HEK293 (cell line): ENCODE results near the gene GYG1.
"Not testable (repeated sequence)": the region's sequence is repeated elsewhere in the genome, so short reads cannot be mapped to it uniquely, and the experiment has no call there.

Source experiments
- CTCF ChIA-PET: fragments of 350-600 bp; formaldehyde crosslinking; extraction: SDS; loops from one replicate; lab custom pipeline; 2021; ENCODE audit warnings: antibody characterized with exemption; lab: Yijun Ruan, JAX
- POLR2A ChIA-PET: fragments of 300-600 bp; formaldehyde crosslinking; extraction: SDS; loops from one replicate; lab custom pipeline; 2020; ENCODE audit warnings: antibody characterized with exemption, inconsistent platforms; lab: Yijun Ruan, JAX
- H3K27ac ChIP-seq: fragments of 200-500 bp; sonication (Bioruptor generic); 2 replicates; pipeline ENCODE4 v1.5.1; 2014; ENCODE audit warnings: low read depth, low read length, control low read depth, inconsistent platforms; ENCODE audit errors: extremely low read depth
- H3K36me3 ChIP-seq, 2 experiments: fragments of 200-500 bp in 1 of 2; sonication (Bioruptor generic) in 1 of 2; 1 replicate in 1 of 2; 2 replicates in 1 of 2; pipeline ENCODE4 v1.5.1; 2014 to 2017; ENCODE audit warnings: inconsistent platforms in 2 of 2, low read length in 2 of 2; ENCODE audit not compliant: control insufficient read depth in 2 of 2, insufficient read depth in 1 of 2
- H3K4me1 ChIP-seq: fragments of 200-500 bp; sonication (Bioruptor generic); 2 replicates; pipeline ENCODE4 v1.5.1; 2014; ENCODE audit warnings: mild to moderate bottlenecking, low read length, inconsistent platforms; ENCODE audit not compliant: control insufficient read depth, insufficient read depth
- H3K4me3 ChIP-seq: 2 replicates; pipeline ENCODE4 v1.5.1; 2011; ENCODE audit warnings: low read depth, mild to moderate bottlenecking, control low read depth, low read length, moderate library complexity
- H3K9me3 ChIP-seq: fragments of 200-500 bp; sonication (Bioruptor generic); 2 replicates; pipeline ENCODE4 v1.5.1; 2014; ENCODE audit warnings: low read depth, low read length, inconsistent platforms; ENCODE audit not compliant: control insufficient read depth, insufficient read depth
- BCL11B ChIP-seq: fragments of 450-650 bp; formaldehyde crosslinking; IDR thresholded peaks from 2 replicates; pipeline ENCODE4 v1.5.1; 2016; ENCODE audit warnings: low read depth, missing biosample characterization, missing genetic modification characterization
- FEZF1 ChIP-seq: fragments of 450-650 bp; formaldehyde crosslinking; IDR thresholded peaks from 2 replicates; pipeline ENCODE4 v1.5.1; 2016; ENCODE audit warnings: missing biosample characterization, missing genetic modification characterization
- GLI2 ChIP-seq: fragments of 450-650 bp; formaldehyde crosslinking; IDR thresholded peaks from 2 replicates; pipeline ENCODE4; 2017; ENCODE audit warnings: missing biosample characterization, missing genetic modification characterization, low read depth, borderline replicate concordance
- KLF10 ChIP-seq: fragments of 450-650 bp; IDR thresholded peaks from 2 replicates; pipeline ENCODE4 v1.5.1; 2018; ENCODE audit warnings: missing biosample characterization, mild to moderate bottlenecking, missing genetic modification characterization
- KLF16 ChIP-seq: fragments of 450-650 bp; formaldehyde crosslinking; IDR thresholded peaks from 2 replicates; pipeline ENCODE4 v1.5.1; 2017; ENCODE audit warnings: missing biosample characterization, missing genetic modification characterization
- KLF7 ChIP-seq: fragments of 450-650 bp; formaldehyde crosslinking; IDR thresholded peaks from 2 replicates; pipeline ENCODE4 v1.5.1; 2016; ENCODE audit warnings: missing biosample characterization, missing genetic modification characterization, borderline replicate concordance
- SP7 ChIP-seq: fragments of 450-650 bp; formaldehyde crosslinking; IDR thresholded peaks from 2 replicates; pipeline ENCODE4 v1.5.1; 2016; ENCODE audit warnings: missing biosample characterization, missing genetic modification characterization
- ZBTB21 ChIP-seq: fragments of 450-650 bp; formaldehyde crosslinking; IDR thresholded peaks from 2 replicates; pipeline ENCODE4 v1.5.1; 2017; ENCODE audit warnings: missing biosample characterization, missing genetic modification characterization
- ZIC2 ChIP-seq: fragments of 450-650 bp; formaldehyde crosslinking; IDR thresholded peaks from 2 replicates; pipeline ENCODE4 v1.5.1; 2016; ENCODE audit warnings: missing biosample characterization, missing genetic modification characterization
- ZNF184 ChIP-seq: fragments of 450-650 bp; IDR thresholded peaks from 2 replicates; pipeline ENCODE4 v1.5.1; 2018; ENCODE audit warnings: missing biosample characterization, mild to moderate bottlenecking, missing genetic modification characterization
- ZNF23 ChIP-seq: fragments of 450-650 bp; formaldehyde crosslinking; IDR thresholded peaks from 2 replicates; pipeline ENCODE4 v1.5.1; 2016; ENCODE audit warnings: missing biosample characterization, missing genetic modification characterization, borderline replicate concordance
- ZNF416 ChIP-seq: fragments of 450-650 bp; formaldehyde crosslinking; IDR thresholded peaks from 2 replicates; pipeline ENCODE4 v1.5.1; 2016; ENCODE audit warnings: missing biosample characterization, missing genetic modification characterization
- ZNF473 ChIP-seq: fragments of 450-650 bp; formaldehyde crosslinking; IDR thresholded peaks from 2 replicates; pipeline ENCODE4 v1.5.1; 2017; ENCODE audit warnings: missing biosample characterization, missing genetic modification characterization
- ZNF521 ChIP-seq: fragments of 450-650 bp; formaldehyde crosslinking; IDR thresholded peaks from 2 replicates; pipeline ENCODE4 v1.5.1; 2017; ENCODE audit warnings: missing biosample characterization, mild to moderate bottlenecking, missing genetic modification characterization
- ZNF555 ChIP-seq: fragments of 450-650 bp; formaldehyde crosslinking; conservative IDR thresholded peaks from 2 replicates; pipeline ENCODE4 v1.5.1; 2017; ENCODE audit warnings: missing biosample characterization, mild to moderate bottlenecking, missing genetic modification characterization, inconsistent platforms
- ZNF560 ChIP-seq: fragments of 450-650 bp; formaldehyde crosslinking; IDR thresholded peaks from 2 replicates; pipeline ENCODE4 v1.5.1; 2017; ENCODE audit warnings: missing biosample characterization, missing genetic modification characterization, borderline replicate concordance
- ZNF677 ChIP-seq: fragments of 450-650 bp; IDR thresholded peaks from 2 replicates; pipeline ENCODE4 v1.5.0; 2018; ENCODE audit warnings: missing biosample characterization, mild to moderate bottlenecking, missing genetic modification characterization, moderate library complexity
- ZNF843 ChIP-seq: fragments of 450-650 bp; formaldehyde crosslinking; IDR thresholded peaks from 2 replicates; pipeline ENCODE4 v1.5.1; 2016; ENCODE audit warnings: missing biosample characterization, missing genetic modification characterization
- ZSCAN30 ChIP-seq: fragments of 450-650 bp; IDR thresholded peaks from 2 replicates; pipeline ENCODE4 v1.5.1; 2018; ENCODE audit warnings: missing biosample characterization, mild to moderate bottlenecking, missing genetic modification characterization, moderate library complexity
- TF ChIP-seq, protein P1 (sequence below): fragments of 450-650 bp; formaldehyde crosslinking; IDR thresholded peaks from 2 replicates; pipeline ENCODE4 v1.5.1; 2016; ENCODE audit warnings: missing biosample characterization, missing genetic modification characterization, low read depth

The GYG1 gene

DNA sequence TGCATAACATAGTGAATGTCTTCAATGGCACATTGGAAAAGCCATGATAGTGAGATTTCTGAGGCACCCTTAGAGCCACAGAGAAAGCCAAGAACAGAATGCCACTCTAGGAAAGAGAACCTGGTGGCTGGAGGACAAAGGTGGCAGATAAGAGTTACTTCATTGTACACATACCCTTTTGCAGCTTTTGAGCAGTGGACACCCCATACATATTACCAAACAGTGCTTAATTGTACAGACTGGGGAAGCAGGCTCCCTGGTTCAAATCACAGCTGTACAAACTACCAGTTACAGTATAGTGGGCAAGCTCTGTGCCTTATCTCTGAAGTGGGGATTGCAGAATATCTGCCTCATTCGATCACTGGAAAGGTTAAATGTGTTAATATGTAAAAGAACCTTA is 10.1 kb upstream of the GYG1 start:
- H3K27ac ChIP-seq = no peak overlapping the region
- H3K9me3 ChIP-seq = no peaks in the 10 kb centered on the region
- H3K36me3 ChIP-seq = no peaks in the 10 kb centered on the region
- TF ChIP-seq ZNF473 (tag by site-specific recombination) (no peak), ZNF23 (tag by site-specific recombination) (no peak), KLF16 (tag by site-specific recombination) (no peak), ZIC2 (tag by site-specific recombination) (no peak), KLF7 (tag by site-specific recombination) (no peak), ZNF184 (no peak), ZNF555 (no peak), BCL11B (tag by site-specific recombination) (no peak), ZNF416 (tag by site-specific recombination) (no peak)
- CTCF ChIA-PET = interaction anchor here (1.5 kb wide), 1 partner anchor 16 kb away, joined by 3 read pairs; no protein-coding TSS in a partner anchor
- H3K4me3 ChIP-seq = no peak overlapping the region
- POLR2A ChIA-PET = no interaction called here
- no peaks in the 10 kb centered on the region for H3K4me1 ChIP-seq

- H3K4me1 ChIP-seq, H3K36me3 ChIP-seq, H3K4me3 ChIP-seq, POLR2A ChIA-PET, H3K27ac ChIP-seq, H3K9me3 ChIP-seq, CTCF ChIA-PET: not testable (repeated sequence)
Measured at GRCh38 chr3:148987551-148987950, 3.8 kb upstream of the GYG1 start.

GRCh38 chr3:148990236-148990635 is 1.1 kb upstream of the GYG1 start:
- CTCF ChIA-PET = interaction anchor here (1.0 to 1.7 kb wide), 2 partner anchors 35 to 87 kb away, joined by 4 to 9 read pairs; no protein-coding TSS in a partner anchor
- Histone ChIP-seq H3K9me3 (no peaks in the 10 kb centered on the region), H3K4me3 (no peak overlapping the region), H3K4me1 (no peaks in the 10 kb centered on the region), H3K36me3 (peaks cover 0 to 12% of the 10 kb centered on the region in 2 experiments; a peak in 1 of 3 replicates), H3K27ac (no peak overlapping the region)
- TF ChIP-seq, protein P1, sequence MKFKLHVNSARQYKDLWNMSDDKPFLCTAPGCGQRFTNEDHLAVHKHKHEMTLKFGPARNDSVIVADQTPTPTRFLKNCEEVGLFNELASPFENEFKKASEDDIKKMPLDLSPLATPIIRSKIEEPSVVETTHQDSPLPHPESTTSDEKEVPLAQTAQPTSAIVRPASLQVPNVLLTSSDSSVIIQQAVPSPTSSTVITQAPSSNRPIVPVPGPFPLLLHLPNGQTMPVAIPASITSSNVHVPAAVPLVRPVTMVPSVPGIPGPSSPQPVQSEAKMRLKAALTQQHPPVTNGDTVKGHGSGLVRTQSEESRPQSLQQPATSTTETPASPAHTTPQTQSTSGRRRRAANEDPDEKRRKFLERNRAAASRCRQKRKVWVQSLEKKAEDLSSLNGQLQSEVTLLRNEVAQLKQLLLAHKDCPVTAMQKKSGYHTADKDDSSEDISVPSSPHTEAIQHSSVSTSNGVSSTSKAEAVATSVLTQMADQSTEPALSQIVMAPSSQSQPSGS = no peak
- TF ChIP-seq ZNF843 (tag by site-specific recombination) = no peak
- TF ChIP-seq ZNF677 (tag by site-specific recombination) = no peak
- no peak for TF ChIP-seq SP7 (tag by site-specific recombination)
- no peak for TF ChIP-seq GLI2 (tag by site-specific recombination)
- TF ChIP-seq ZSCAN30 (tag by site-specific recombination) = no peak
- TF ChIP-seq ZNF473 (tag by site-specific recombination) = no peak
- TF ChIP-seq ZNF560 (tag by site-specific recombination) = no peak
- no peak for TF ChIP-seq KLF10 (tag by site-specific recombination)
- TF ChIP-seq ZNF521 = no peak
- TF ChIP-seq ZBTB21 (tag by site-specific recombination) = no peak
- TF ChIP-seq FEZF1 (tag by site-specific recombination) = no peak
- POLR2A ChIA-PET = no interaction called here
